Measurements from ENCODE around the gene PTPRD. TPM values are rescaled to one million over a fixed set of nuclear protein-coding genes. Genes with fewer than 3 reads are reported as not detected.

The PTPRD gene
- total RNA-seq, 4 donors from 2014 or later, result 19.6 to 78.9 (median 45.6) TPM

DNA sequence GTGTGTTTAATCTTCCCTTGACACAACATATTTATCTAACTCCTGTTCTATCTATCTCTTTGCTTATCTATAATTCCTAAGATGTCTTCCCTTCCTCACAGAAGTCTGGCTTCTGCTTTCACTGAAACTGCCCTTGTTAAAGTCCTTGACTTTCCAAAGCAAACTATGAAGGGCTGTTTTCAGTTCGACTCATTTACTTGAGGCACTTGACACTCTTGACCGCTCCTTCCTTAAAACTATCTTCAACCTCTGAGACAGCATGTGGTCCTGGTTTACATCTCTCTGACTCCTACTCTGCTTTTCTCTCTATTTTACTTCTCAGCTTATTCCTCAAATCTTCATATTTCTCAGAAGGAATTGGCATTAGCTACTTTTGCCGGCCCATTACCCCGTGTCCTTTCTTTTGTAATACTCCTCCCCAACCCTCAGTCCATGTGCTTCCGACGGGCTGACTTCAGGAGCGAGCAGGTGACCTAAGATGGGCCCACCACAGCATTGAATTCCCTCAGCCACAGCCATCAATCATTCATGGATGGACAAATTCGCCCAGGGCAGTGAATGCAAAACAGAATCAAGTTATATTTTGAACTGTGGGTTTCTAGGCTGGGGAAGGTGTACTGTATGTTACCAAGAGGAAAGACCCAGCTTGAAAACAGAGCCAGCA, 1089.2 kb downstream of the PTPRD start:
- WGBS, 2 donors, result 31% methylated on average over 8 of the region's 8 CpGs
- Histone ChIP-seq H3K27me3 (no peaks in the 10 kb centered on the region), H3K4me1 (peaks cover 0 to 14% of the 10 kb centered on the region in 2 donors), H3K4me3 (replicated peaks in 1 of 3) (no peak overlapping the region), H3K27ac (no peak overlapping the region), H3K9me3 (no peaks in the 10 kb centered on the region), H3K36me3 (no peaks in the 10 kb centered on the region)
- DNase-seq, result peak in 1 of 2 donors; percentile 1
- intact Hi-C loops (cut with DNase I), result no loop called here
- TF ChIP-seq POLR2A (IDR thresholded peaks at IDR 0.05), result no peak
- TF ChIP-seq, protein P1, sequence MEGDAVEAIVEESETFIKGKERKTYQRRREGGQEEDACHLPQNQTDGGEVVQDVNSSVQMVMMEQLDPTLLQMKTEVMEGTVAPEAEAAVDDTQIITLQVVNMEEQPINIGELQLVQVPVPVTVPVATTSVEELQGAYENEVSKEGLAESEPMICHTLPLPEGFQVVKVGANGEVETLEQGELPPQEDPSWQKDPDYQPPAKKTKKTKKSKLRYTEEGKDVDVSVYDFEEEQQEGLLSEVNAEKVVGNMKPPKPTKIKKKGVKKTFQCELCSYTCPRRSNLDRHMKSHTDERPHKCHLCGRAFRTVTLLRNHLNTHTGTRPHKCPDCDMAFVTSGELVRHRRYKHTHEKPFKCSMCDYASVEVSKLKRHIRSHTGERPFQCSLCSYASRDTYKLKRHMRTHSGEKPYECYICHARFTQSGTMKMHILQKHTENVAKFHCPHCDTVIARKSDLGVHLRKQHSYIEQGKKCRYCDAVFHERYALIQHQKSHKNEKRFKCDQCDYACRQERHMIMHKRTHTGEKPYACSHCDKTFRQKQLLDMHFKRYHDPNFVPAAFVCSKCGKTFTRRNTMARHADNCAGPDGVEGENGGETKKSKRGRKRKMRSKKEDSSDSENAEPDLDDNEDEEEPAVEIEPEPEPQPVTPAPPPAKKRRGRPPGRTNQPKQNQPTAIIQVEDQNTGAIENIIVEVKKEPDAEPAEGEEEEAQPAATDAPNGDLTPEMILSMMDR (IDR thresholded peaks at IDR 0.05), result no peak

DNA sequence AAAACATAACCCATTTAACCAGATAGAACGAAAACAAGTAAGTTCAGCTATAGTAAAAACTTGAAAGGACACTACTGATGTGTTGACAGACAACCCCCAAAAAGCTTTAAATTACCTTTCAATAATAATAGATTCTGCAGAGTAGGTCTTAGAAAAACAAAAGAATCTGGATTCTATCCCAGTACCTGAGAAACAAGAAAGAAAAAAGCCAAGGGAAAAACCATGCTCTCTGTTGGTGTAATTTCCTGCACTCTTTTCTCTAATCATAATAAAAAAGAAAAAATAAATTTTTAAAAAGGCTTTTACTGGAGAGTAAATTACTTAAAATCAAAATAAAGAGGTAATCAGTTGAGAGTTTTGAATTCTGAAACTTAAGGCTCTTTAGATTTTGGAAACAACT, 1090.4 kb downstream of the PTPRD start:
- no peak for DNase-seq
- no peaks in the 10 kb centered on the region for H3K9me3 ChIP-seq
- H3K36me3 ChIP-seq, result no peaks in the 10 kb centered on the region
- 23 to 25% methylated on average over 1 of the region's 1 CpG for WGBS, 2 donors
- no peak overlapping the region for H3K4me3 ChIP-seq (replicated peaks in 1 of 3)
- H3K4me1 ChIP-seq, result peaks cover 0 to 14% of the 10 kb centered on the region in 2 donors
- TF ChIP-seq, protein P1 (IDR thresholded peaks at IDR 0.05), result no peak
- no peak for TF ChIP-seq POLR2A (IDR thresholded peaks at IDR 0.05)
- intact Hi-C loops (cut with DNase I), result no loop called here
- H3K27me3 ChIP-seq, result peaks cover 3% of the 10 kb centered on the region
- no peak overlapping the region for H3K27ac ChIP-seq

DNA sequence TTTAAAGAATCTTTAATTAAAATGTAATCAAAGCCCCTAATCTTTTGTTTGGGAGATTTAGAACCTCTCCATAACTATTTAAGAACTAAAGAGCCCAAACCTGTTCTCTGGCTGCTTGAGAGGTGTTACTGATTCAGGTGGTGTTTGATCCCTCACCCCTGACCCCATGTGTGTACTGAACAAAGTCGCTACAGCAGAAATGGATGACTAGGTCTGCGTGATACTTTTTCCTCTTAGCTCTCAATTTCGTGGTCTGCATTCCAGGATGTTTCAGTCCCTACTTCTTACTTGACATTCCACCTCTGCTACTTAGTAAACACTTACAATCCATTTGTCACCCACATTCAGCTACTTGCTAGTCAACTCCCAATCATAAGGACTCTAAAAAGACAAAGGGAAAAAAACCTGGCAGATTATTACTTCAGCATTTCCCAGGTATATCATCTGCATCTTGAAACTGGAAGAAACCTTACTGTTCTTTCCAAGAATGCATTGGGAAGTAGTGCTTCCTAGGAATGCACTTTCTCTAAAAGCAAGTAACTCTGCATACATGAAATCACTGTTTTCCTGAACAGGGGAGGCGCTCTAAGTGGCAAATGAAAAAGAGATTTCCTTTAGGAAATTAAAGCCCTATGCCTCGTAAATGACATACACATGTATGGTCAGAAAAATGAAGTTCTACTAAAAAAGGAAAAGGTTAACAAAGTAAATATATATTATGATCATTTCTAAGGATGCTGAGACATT, 1091.6 kb downstream of the PTPRD start:
- TF ChIP-seq, protein P1 (IDR thresholded peaks at IDR 0.05), result no peak
- no peak for TF ChIP-seq POLR2A (IDR thresholded peaks at IDR 0.05)
- H3K4me3 ChIP-seq (replicated peaks in 1 of 3), result no peak overlapping the region
- no peak for DNase-seq
- no peak overlapping the region for H3K27ac ChIP-seq
- no peaks in the 10 kb centered on the region for H3K36me3 ChIP-seq
- H3K9me3 ChIP-seq, result no peaks in the 10 kb centered on the region
- peaks cover 0 to 14% of the 10 kb centered on the region in 2 donors for H3K4me1 ChIP-seq
- WGBS, 2 donors, result 31 to 36% methylated on average over 5 of the region's 5 CpGs
- peaks cover 3% of the 10 kb centered on the region for H3K27me3 ChIP-seq
- intact Hi-C loops (cut with DNase I), result no loop called here

DNA sequence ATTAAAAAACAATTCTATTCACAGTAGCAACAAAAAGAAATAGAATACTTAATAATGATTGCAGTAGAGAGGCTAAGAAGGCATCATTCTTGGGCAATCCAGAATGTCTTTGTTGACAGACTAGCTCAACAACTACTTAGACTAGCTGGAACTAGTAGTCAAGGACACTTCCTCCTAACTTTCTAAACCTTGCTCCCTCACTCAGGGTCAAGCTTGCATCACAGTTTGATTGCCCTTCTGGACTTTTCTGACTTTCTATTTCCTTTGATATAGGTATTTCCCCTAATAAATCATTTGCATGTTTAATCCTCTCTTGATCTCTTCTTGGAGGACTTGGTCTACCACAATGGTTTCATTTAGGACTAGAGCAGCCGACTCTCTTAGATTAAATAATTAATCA, 1107.9 kb downstream of the PTPRD start:
- no peaks in the 10 kb centered on the region for H3K36me3 ChIP-seq
- no peaks in the 10 kb centered on the region for H3K4me1 ChIP-seq
- H3K4me3 ChIP-seq (replicated peaks in 1 of 3), result no peak overlapping the region
- DNase-seq, result no peak
- no peaks in the 10 kb centered on the region for H3K9me3 ChIP-seq
- 80 to 87% methylated on average over 1 of the region's 1 CpG for WGBS, 2 donors
- TF ChIP-seq, protein P1 (IDR thresholded peaks at IDR 0.05), result no peak
- TF ChIP-seq POLR2A (IDR thresholded peaks at IDR 0.05), result no peak
- H3K27me3 ChIP-seq, result no peaks in the 10 kb centered on the region
- intact Hi-C loops (cut with DNase I), result no loop called here
- H3K27ac ChIP-seq, result no peak overlapping the region

DNA sequence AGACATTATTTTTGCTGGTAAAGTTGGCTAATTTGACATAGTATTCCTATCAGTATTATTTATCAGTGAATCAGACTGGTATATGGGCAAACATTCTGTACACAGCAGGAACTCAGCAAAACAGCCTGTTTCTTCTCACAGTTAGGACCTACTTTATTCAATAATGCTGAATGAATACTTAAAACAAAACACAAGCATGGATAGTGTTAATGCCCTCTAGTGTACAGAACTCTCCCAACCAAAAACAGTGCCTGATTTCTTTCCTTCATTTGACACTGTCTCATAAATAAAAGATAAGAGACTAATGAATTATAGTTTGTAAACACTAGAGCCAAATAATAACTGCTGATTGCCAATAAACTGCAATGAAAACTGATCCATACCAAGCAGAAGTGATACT, 1113.3 kb downstream of the PTPRD start:
- Histone ChIP-seq H3K9me3 (no peaks in the 10 kb centered on the region), H3K36me3 (no peaks in the 10 kb centered on the region), H3K27ac (no peak overlapping the region), H3K27me3 (no peaks in the 10 kb centered on the region), H3K4me1 (no peaks in the 10 kb centered on the region), H3K4me3 (replicated peaks in 1 of 3) (no peak overlapping the region)
- no peak for DNase-seq
- TF ChIP-seq, protein P1 (IDR thresholded peaks at IDR 0.05), result no peak
- TF ChIP-seq POLR2A (IDR thresholded peaks at IDR 0.05), result no peak
- intact Hi-C loops (cut with DNase I), result no loop called here

All from thyroid gland (tissue), 4 donors.